GM20000 (cell line): ENCODE measurements around the gene IMMP2L.

Experiments
- DNase-seq: peaks from one replicate; pipeline ENCODE4 v3.0.0; 2012; ENCODE audit warnings: low spot score
- CTCF ChIP-seq: IDR thresholded peaks from 2 replicates; pipeline ENCODE4 v1.5.1; 2012; ENCODE audit warnings: mild to moderate bottlenecking, control low read depth; ENCODE audit errors: extremely low read depth, missing control alignments

IMMP2L gene

GRCh38 chr7:111137296-111138192 is 424.7 kb downstream of the IMMP2L start:
- TF ChIP-seq CTCF, result no peak
- DNase-seq, result no peak

- no peak for DNase-seq
These were observed 429.5 kb downstream of the IMMP2L start for GRCh38 chr7:111132833-111133232.

GRCh38 chr7:111129435-111129834 is 432.9 kb downstream of the IMMP2L start:
- TF ChIP-seq CTCF, result no peak
- no peak for DNase-seq

More at GRCh38 chr7:111132833-111133232, 429.5 kb downstream of the IMMP2L start:
- no peak for TF ChIP-seq CTCF

- TF ChIP-seq CTCF, result no peak
- no peak for DNase-seq
These were observed 435.3 kb downstream of the IMMP2L start for GRCh38 chr7:111126987-111127386.

GRCh38 chr7:111115966-111116365 is 446.3 kb downstream of the IMMP2L start:
- DNase-seq, result no peak
- TF ChIP-seq CTCF, result no peak

GRCh38 chr7:111113263-111114017 is 448.9 kb downstream of the IMMP2L start:
- no peak for TF ChIP-seq CTCF
- DNase-seq, result no peak

GRCh38 chr7:111112439-111112838 is 449.9 kb downstream of the IMMP2L start:
- TF ChIP-seq CTCF, result no peak
- no peak for DNase-seq
